ENCODE measurements around the gene SH3GL1.

SH3GL1 gene

DNA sequence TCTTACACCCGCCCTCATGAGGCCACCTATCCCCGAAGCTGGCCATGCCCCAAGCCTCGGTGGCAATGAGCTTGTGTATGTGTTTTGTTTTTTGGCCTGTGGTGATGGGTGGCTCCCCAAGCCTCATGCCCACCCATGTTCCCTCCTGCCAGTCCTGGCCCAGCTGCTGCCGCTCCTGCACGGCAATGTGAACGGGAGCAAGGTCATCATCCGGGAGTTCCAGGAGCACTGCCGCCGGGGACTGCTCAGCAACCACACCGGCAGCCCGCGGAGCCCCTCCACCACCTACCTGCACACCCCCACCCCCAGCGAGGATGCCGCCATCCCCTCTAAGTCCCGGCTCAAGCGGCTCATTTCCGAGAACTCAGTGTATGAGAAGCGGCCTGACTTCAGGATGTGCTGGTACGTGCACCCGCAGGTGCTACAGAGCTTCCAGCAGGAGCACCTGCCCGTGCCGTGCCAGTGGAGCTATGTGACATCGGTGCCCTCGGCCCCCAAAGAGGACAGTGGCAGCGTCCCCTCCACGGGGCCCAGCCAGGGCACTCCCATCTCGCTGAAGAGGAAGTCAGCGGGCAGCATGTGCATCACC is 32.7 kb upstream of the SH3GL1 start:
- no peak for DNase-seq (ENCODE audit: low read depth in 2 of 3, low spot score in 1 of 3)

DNA sequence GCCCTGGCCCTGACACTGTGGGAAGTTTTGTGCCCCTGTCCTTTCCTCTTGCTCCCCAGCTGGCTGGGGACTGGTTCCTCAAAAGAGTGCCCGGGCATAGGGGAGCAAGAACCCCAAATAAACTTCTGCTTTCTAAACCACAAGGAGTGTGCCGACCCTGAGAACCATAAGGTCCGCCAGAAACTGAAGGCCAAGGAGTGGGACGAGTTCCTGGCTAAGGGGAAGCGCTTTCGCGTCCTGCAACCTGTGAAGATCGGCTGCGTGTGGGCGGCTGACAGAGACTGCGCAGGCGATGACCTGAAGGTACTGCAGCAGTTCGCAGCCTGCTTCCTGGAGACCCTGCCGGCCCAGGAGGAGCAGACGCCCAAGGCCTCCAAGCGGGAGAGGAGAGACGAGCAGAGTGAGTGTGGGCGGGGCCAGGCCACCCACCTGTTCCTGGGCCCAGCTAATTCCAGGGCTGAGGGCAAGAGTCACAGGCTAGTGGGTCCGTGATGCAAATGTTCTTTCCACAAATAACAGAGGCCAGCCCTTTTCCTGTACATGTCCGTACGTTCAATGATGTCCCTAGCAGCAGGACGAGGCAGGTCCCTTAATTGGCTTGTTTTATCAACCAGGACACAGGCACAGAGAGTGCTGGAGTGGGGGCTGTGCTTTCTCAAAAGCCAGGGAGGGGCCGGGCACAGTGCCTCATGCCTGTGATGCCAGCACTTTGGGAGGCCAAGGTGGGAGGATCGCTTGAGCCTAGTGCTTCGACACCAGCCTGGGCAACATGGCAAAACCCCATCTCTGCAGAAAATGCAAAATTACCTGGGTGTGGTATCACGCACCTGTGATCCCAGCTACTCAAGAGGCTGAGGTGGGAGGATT is 31.7 kb upstream of the SH3GL1 start:
- no peak for DNase-seq (ENCODE audit: low read depth in 2 of 3, low spot score in 1 of 3)

GRCh38 chr19:4431296-4431695 is 30.9 kb upstream of the SH3GL1 start:
- no peak for DNase-seq (ENCODE audit: low read depth in 2 of 3, low spot score in 1 of 3)

DNA sequence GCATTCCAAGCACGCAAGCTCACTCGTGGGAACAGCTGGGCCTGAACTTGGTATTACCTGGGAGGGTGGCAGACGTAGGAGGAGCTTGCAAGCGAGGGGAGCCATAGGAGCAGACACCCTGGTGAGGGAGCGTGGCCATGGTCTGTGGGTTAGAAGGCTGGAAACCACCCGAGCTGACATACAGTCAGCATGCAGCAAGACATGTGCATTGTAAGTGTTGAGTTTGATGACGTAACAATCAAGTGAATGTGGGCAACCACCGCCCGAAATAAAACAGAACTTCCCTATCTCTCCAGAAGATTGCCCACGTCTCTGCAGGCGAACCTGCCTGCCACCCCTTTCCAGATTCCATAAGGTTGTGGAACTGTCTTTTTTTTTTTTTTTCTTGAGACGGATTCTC is 30.4 kb upstream of the SH3GL1 start:
- no peak for DNase-seq (ENCODE audit: low read depth in 2 of 3, low spot score in 1 of 3)

- DNase-seq (ENCODE audit: low read depth in 2 of 3, low spot score in 1 of 3) = no peak
Measured at GRCh38 chr19:4429771-4430171, 29.4 kb upstream of the SH3GL1 start.

GRCh38 chr19:4429256-4429655 is 28.9 kb upstream of the SH3GL1 start:
- no peak for DNase-seq (ENCODE audit: low read depth in 2 of 3, low spot score in 1 of 3)

DNA sequence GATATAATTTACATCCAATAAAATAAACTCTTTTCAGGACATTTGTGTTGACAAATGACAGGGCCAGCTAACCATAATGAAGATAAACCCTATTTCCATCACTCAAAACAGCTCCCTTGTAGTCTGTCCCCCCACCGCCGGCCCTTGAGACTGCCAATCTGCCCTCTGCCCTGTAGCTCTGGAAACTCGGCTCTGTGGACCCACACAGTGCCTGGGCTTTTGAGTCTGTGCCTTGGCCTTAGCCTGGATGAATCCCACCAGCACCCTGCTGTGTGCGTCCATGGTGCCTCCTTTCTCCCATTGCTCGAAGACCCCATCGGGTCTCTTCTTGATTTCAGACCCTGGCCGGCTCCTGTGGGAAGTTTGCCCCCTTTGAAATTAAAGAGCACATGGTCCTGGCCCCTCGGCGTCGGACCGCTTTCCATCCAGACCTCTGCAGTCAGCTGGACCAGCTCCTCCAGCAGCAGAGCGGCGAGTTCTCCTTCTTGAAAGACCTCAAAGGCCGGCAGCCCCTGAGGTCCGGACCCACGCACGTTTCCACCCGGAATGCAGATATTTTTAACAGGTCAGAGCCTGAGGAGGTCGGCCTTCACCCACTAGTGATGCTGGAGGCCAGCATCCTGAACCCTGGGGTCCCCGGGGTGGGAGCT is 28.1 kb upstream of the SH3GL1 start:
- DNase-seq (ENCODE audit: low read depth in 2 of 3, low spot score in 1 of 3) = no peak

DNA sequence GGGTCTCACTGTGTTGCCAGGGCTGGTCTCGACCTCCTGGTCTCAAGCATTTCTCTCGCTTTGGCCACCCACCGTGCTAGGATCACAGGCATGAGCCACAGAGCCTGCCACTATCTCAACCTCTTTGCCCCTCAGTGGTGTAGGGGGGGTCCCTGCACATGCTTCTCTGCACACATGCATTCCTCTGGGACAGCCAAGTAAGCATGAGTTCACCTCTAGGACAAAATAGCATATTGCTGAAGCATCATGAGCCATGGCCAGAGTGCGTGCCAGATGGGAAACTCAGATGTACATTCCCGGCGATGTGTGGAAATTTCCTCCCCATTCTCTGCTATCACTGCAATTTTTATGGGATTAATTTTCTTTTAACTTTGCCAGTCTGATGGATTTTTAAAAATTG is 25.2 kb upstream of the SH3GL1 start:
- no peak for DNase-seq (ENCODE audit: low read depth in 2 of 3, low spot score in 1 of 3)

DNA sequence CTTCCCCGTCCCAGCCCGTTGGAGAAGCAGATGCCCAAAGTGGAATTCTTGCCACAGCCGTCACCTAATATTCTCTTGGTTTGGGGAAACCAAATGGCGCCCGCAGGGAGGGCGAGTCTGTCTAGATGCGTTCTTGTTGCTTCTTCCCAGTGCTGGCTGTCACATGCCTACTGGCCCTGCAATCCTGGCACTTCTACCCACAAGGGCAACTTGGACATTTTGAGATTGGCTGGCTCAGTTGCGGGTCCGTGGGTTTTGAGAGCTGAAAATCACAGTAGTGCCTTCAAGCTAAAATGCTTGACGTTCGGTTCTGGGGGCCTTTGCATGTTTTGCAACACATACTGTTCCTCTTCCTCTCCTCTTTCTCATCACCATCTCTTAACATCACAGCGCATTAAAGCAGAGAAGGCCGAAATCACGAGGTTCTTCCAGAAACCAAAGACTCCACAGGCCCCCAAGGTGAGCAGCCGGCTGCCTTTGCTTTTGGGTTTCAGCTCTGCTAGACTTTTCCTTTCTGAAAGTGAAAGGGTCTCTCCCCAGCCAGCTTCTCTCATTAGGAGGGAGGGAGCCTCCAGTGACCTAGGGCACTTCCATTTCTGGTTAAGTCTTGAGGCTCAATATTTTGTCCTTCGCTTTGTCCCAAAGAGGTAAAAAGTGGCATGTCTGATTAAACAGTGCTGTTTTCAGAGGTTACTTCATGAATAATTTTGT is 23.2 kb upstream of the SH3GL1 start:
- no peak for DNase-seq (ENCODE audit: low read depth in 2 of 3, low spot score in 1 of 3)

DNA sequence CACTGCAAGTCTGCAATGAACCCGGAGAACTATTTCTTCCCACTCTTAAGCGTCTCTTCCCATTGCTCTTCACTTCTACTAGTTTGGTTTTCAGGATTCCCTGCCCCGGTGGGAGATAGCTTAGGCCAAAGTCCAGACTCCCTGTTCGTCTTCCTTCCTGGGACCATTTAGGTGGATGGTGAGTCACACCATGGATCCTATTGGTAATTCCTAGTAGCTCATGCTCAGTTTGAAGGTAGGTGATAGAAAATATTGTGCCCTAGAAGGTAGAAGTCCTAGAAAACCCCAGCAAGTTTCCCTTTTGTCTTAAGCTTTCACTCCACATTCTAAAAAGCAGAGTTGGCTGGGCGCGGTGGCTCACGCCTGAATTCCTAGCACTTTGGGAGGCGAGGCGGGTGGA is 15.9 kb upstream of the SH3GL1 start:
- DNase-seq (ENCODE audit: low read depth in 2 of 3, low spot score in 1 of 3) = no peak

GRCh38 chr19:4415352-4415751 is 15.0 kb upstream of the SH3GL1 start:
- DNase-seq (ENCODE audit: low read depth in 2 of 3, low spot score in 1 of 3) = no peak

GRCh38 chr19:4414800-4415321 is 14.5 kb upstream of the SH3GL1 start:
- no peak for DNase-seq (ENCODE audit: low read depth in 2 of 3, low spot score in 1 of 3)

GRCh38 chr19:4414144-4414799 is 13.9 kb upstream of the SH3GL1 start:
- DNase-seq (ENCODE audit: low read depth in 2 of 3, low spot score in 1 of 3) = no peak

DNA sequence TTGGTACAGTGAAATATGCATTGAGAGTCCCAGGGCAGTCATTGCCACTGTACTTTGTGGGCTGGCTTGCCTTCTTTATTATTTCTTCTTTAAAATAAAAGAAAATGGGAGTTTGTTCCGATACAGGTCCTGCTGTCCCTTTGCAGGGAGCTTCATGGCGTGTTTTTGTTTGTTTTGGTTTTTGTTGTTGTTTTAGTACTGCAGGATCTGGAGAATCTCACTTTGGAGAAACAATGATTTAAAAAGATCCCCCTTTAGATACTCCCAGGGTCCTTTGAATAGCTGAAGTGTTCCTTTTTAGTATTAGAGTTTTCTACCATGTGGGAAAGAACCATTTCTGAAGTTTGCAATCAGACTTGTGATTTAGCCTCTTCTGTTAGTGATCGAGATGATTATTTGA is 13.2 kb upstream of the SH3GL1 start:
- no peak for DNase-seq (ENCODE audit: low read depth in 2 of 3, low spot score in 1 of 3)

GRCh38 chr19:4409123-4409933 is 9.0 kb upstream of the SH3GL1 start:
- DNase-seq (ENCODE audit: low read depth in 2 of 3, low spot score in 1 of 3) = no peak

GRCh38 chr19:4406626-4407025 is 6.3 kb upstream of the SH3GL1 start:
- no peak for DNase-seq (ENCODE audit: low read depth in 2 of 3, low spot score in 1 of 3)

GRCh38 chr19:4405977-4406376 is 5.6 kb upstream of the SH3GL1 start:
- DNase-seq (ENCODE audit: low read depth in 2 of 3, low spot score in 1 of 3) = no peak

DNA sequence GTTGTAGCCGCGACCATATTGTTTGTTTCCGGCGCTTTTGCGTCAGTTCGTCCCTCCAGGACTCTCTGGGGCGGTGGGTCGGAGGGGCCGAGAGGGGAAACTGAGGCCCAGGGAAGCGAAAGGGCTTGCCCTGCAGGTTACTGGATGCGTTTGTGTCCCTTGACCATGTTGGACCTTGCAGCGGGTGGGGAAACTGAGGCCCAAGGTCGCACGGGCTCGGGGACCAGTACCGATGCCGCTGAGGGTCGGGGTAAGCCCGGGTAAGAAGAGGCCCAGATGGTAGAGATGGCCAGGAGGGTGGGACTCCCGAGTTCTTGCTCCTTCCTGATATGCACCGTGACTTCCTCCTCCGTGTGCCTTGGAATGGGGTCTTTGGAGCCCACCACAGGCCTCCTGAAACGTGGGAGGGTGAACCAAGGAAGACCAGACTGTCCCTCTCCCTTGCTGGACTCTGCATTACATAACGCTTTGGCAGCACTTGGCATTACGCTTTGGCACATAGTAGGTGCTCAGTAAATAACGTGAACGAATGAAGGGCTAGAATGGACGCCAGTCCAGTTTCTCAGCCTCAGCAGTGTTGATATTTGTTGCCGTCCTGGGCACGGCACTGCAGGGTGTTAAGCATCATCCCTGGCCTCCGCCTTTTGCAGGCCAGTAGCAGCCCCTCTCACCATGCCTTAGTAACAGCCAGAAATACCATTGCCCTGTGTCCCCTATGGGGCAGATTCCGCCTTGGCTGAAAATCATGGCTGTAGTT is 2.8 kb upstream of the SH3GL1 start:
- DNase-seq (ENCODE audit: low read depth in 2 of 3, low spot score in 1 of 3) = no peak
